Hematopoietic multipotent progenitor cell treated with erythropoietin and hydrocortisone succinate and interleukin-3 and kit ligand, for 17 days (in vitro differentiated cells): ENCODE results near the gene ARL14.

ENCODE experiments used
- DNase-seq: peaks from one replicate; pipeline ENCODE4 v3.0.0-alpha.2; 2015; ENCODE audit warnings: low spot score

ARL14 gene

GRCh38 chr3:160722331-160722730 lies 45.4 kb downstream of the ARL14 start:
- no peak for DNase-seq

GRCh38 chr3:160725338-160725737 lies 48.4 kb downstream of the ARL14 start:
- DNase-seq: no peak
